ENCODE measurements around the gene MARK3. TPM values are rescaled to one million over a fixed set of nuclear protein-coding genes. Genes with fewer than 3 reads are reported as not detected.

MARK3 gene
- polyA plus RNA-seq, 4 donors: 82.0 to 123 (median 101) TPM

- no peak for DNase-seq (ENCODE audit: low read depth in 4 of 4, low spot score in 2 of 4)
Observed at GRCh38 chr14:103430358-103430757, 45.1 kb downstream of the MARK3 start.

- DNase-seq (ENCODE audit: low read depth in 4 of 4, low spot score in 2 of 4): no peak
Observed at GRCh38 chr14:103432627-103433026, 47.4 kb downstream of the MARK3 start.

GRCh38 chr14:103433916-103434563, 48.8 kb downstream of the MARK3 start:
- no peak for DNase-seq (ENCODE audit: low read depth in 4 of 4, low spot score in 2 of 4)

GRCh38 chr14:103434868-103435442, 49.7 kb downstream of the MARK3 start:
- DNase-seq (ENCODE audit: low read depth in 4 of 4, low spot score in 2 of 4): no peak

- no peak for DNase-seq (ENCODE audit: low read depth in 4 of 4, low spot score in 2 of 4)
Observed at GRCh38 chr14:103436533-103436932, 51.3 kb downstream of the MARK3 start.

- DNase-seq (ENCODE audit: low read depth in 4 of 4, low spot score in 2 of 4): no peak
Observed at GRCh38 chr14:103442288-103442687, 57.1 kb downstream of the MARK3 start.

GRCh38 chr14:103443111-103443510, 57.9 kb downstream of the MARK3 start:
- DNase-seq (ENCODE audit: low read depth in 4 of 4, low spot score in 2 of 4): no peak

GRCh38 chr14:103444837-103445524, 59.8 kb downstream of the MARK3 start:
- DNase-seq (ENCODE audit: low read depth in 4 of 4, low spot score in 2 of 4): no peak

- no peak for DNase-seq (ENCODE audit: low read depth in 4 of 4, low spot score in 2 of 4)
Observed at GRCh38 chr14:103445806-103446205, 60.6 kb downstream of the MARK3 start.

- DNase-seq (ENCODE audit: low read depth in 4 of 4, low spot score in 2 of 4): no peak
Observed at GRCh38 chr14:103448097-103448496, 62.9 kb downstream of the MARK3 start.

GRCh38 chr14:103449634-103450161, 64.5 kb downstream of the MARK3 start:
- DNase-seq (ENCODE audit: low read depth in 4 of 4, low spot score in 2 of 4): no peak

GRCh38 chr14:103450416-103450815, 65.2 kb downstream of the MARK3 start:
- DNase-seq (ENCODE audit: low read depth in 4 of 4, low spot score in 2 of 4): no peak

GRCh38 chr14:103451401-103451800, 66.2 kb downstream of the MARK3 start:
- no peak for DNase-seq (ENCODE audit: low read depth in 4 of 4, low spot score in 2 of 4)

- DNase-seq (ENCODE audit: low read depth in 4 of 4, low spot score in 2 of 4): no peak
Observed at GRCh38 chr14:103453791-103454190, 68.6 kb downstream of the MARK3 start.

GRCh38 chr14:103456167-103456835, 71.1 kb downstream of the MARK3 start:
- no peak for DNase-seq (ENCODE audit: low read depth in 4 of 4, low spot score in 2 of 4)

- no peak for DNase-seq (ENCODE audit: low read depth in 4 of 4, low spot score in 2 of 4)
Observed at GRCh38 chr14:103460415-103460814, 75.2 kb downstream of the MARK3 start.

- no peak for DNase-seq (ENCODE audit: low read depth in 4 of 4, low spot score in 2 of 4)
Observed at GRCh38 chr14:103463149-103463548, 77.9 kb downstream of the MARK3 start.

GRCh38 chr14:103463851-103464250, 78.6 kb downstream of the MARK3 start:
- no peak for DNase-seq (ENCODE audit: low read depth in 4 of 4, low spot score in 2 of 4)

- DNase-seq (ENCODE audit: low read depth in 4 of 4, low spot score in 2 of 4): no peak
Observed at GRCh38 chr14:103472939-103473338, 87.7 kb downstream of the MARK3 start.

GRCh38 chr14:103474893-103475292, 89.7 kb downstream of the MARK3 start:
- DNase-seq (ENCODE audit: low read depth in 4 of 4, low spot score in 2 of 4): no peak

- no peak for DNase-seq (ENCODE audit: low read depth in 4 of 4, low spot score in 2 of 4)
Observed at GRCh38 chr14:103476065-103476464, 90.8 kb downstream of the MARK3 start.

Measured in left renal cortex interstitium (tissue), 4 donors.